ENCODE results near the gene INTS15. TPM values are rescaled to one million over a fixed set of nuclear protein-coding genes. Genes with fewer than 3 reads are reported as not detected.

The INTS15 gene
- total RNA-seq, 1 donor from 2014 or later = 55.7 TPM

- no peak for DNase-seq (ENCODE audit: low read depth, low spot score)
- Mint-ChIP-seq H3K4me1 (peaks cover 19% of the 10 kb centered on the region), H3K4me3 (no peak overlapping the region), H3K27me3 (ENCODE audit: low read depth) (no peaks in the 10 kb centered on the region), H3K27ac (ENCODE audit: unreplicated experiment) (no peak overlapping the region), H3K9me3 (no peaks in the 10 kb centered on the region), H3K36me3 (ENCODE audit: low read depth) (peaks cover 7% of the 10 kb centered on the region)
- no peak for TF ChIP-seq CTCF (conservative IDR thresholded peaks at IDR 0.05)
These were observed 53.2 kb downstream of the INTS15 start for GRCh38 chr7:6642861-6643640.

- Mint-ChIP-seq H3K4me1 (peaks cover 9% of the 10 kb centered on the region), H3K36me3 (ENCODE audit: low read depth) (peaks cover 6% of the 10 kb centered on the region), H3K9me3 (no peaks in the 10 kb centered on the region), H3K27me3 (ENCODE audit: low read depth) (no peaks in the 10 kb centered on the region), H3K27ac (ENCODE audit: unreplicated experiment) (no peak overlapping the region), H3K4me3 (no peak overlapping the region)
- TF ChIP-seq CTCF (conservative IDR thresholded peaks at IDR 0.05) = no peak
- DNase-seq (ENCODE audit: low read depth, low spot score) = no peak
These were observed 54.2 kb downstream of the INTS15 start for GRCh38 chr7:6643915-6644625.

GRCh38 chr7:6644728-6645127 lies 54.9 kb downstream of the INTS15 start:
- DNase-seq (ENCODE audit: low read depth, low spot score) = no peak
- Mint-ChIP-seq H3K4me3 (no peak overlapping the region), H3K36me3 (ENCODE audit: low read depth) (peaks cover 3% of the 10 kb centered on the region), H3K9me3 (no peaks in the 10 kb centered on the region), H3K27me3 (ENCODE audit: low read depth) (no peaks in the 10 kb centered on the region), H3K27ac (ENCODE audit: unreplicated experiment) (no peak overlapping the region), H3K4me1 (peaks cover 6% of the 10 kb centered on the region)
- no peak for TF ChIP-seq CTCF (conservative IDR thresholded peaks at IDR 0.05)

GRCh38 chr7:6646465-6646864 lies 56.6 kb downstream of the INTS15 start:
- H3K4me1 Mint-ChIP-seq = no peaks in the 10 kb centered on the region
- H3K27me3 Mint-ChIP-seq (ENCODE audit: low read depth) = no peaks in the 10 kb centered on the region
- no peak overlapping the region for H3K4me3 Mint-ChIP-seq
- TF ChIP-seq CTCF (conservative IDR thresholded peaks at IDR 0.05) = no peak
- H3K36me3 Mint-ChIP-seq (ENCODE audit: low read depth) = peaks cover 13% of the 10 kb centered on the region
- H3K9me3 Mint-ChIP-seq = peaks cover 2% of the 10 kb centered on the region
- H3K27ac Mint-ChIP-seq (ENCODE audit: unreplicated experiment) = no peak overlapping the region
- no peak for DNase-seq (ENCODE audit: low read depth, low spot score)

- H3K36me3 Mint-ChIP-seq (ENCODE audit: low read depth) = peaks cover 13% of the 10 kb centered on the region
- no peak overlapping the region for H3K27ac Mint-ChIP-seq (ENCODE audit: unreplicated experiment)
- no peak for TF ChIP-seq CTCF (conservative IDR thresholded peaks at IDR 0.05)
- H3K27me3 Mint-ChIP-seq (ENCODE audit: low read depth) = no peaks in the 10 kb centered on the region
- no peaks in the 10 kb centered on the region for H3K4me1 Mint-ChIP-seq
- DNase-seq (ENCODE audit: low read depth, low spot score) = no peak
- H3K9me3 Mint-ChIP-seq = peaks cover 2% of the 10 kb centered on the region
- H3K4me3 Mint-ChIP-seq = no peak overlapping the region
These were observed 57.3 kb downstream of the INTS15 start for GRCh38 chr7:6647080-6647479.
